HG03571 (cell line): ENCODE data around the gene NKTR.
"Not testable (repeated sequence)": the region's sequence is repeated elsewhere in the genome, so short reads cannot be mapped to it uniquely, and the experiment has no call there.

Experiments
- ATAC-seq: cut with Tn5 transposase; IDR thresholded peaks from one replicate; pipeline ENCODE4 v1.9.1; 2021; ENCODE audit not compliant: unreplicated experiment

NKTR gene

GRCh38 chr3:42593635-42594034 lies 6.9 kb upstream of the NKTR start:
- no peak for ATAC-seq

DNA sequence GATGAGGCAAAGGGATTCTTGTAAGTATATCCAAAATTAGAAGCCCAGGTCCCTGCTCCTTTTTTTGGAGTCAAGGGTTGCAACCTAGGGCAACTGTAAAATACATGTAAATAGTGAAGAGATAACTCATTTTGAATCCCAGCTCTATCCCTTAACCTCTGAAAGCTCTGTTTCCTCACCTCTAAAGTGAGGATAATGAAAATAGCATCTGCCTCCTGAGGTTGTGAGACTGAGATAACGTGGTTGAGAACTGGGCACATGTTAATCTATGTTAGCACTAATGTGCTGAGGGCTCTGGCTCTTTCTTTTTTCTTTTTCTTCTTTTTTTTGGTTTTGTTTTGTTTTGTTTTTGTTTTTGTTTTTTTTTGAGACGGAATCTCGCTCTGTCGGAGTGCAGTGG lies 4.8 kb upstream of the NKTR start:
- ATAC-seq = no peak

DNA sequence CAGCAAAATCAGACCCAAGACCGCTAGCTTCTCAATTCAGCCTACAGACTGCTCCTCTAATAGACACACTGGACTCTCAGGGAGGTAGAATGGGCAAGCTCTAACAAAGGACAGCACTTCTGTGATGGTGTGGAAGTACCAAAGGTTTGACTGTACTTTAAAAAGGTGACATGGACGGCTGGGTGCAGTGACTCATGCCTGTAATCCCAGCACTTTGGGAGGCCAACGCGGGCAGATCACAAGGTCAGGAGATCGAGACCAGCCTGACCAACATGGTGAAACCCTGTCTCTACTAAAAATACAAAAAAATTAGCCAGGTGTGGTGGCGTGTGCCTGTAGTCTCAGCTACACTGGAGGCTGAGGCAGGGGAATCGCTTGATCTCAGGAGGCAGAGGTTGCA lies 3.4 kb upstream of the NKTR start:
- not testable (repeated sequence) for ATAC-seq

GRCh38 chr3:42600958-42601675 lies 631 bp downstream of the NKTR start:
- peak; percentile 11 for ATAC-seq

DNA sequence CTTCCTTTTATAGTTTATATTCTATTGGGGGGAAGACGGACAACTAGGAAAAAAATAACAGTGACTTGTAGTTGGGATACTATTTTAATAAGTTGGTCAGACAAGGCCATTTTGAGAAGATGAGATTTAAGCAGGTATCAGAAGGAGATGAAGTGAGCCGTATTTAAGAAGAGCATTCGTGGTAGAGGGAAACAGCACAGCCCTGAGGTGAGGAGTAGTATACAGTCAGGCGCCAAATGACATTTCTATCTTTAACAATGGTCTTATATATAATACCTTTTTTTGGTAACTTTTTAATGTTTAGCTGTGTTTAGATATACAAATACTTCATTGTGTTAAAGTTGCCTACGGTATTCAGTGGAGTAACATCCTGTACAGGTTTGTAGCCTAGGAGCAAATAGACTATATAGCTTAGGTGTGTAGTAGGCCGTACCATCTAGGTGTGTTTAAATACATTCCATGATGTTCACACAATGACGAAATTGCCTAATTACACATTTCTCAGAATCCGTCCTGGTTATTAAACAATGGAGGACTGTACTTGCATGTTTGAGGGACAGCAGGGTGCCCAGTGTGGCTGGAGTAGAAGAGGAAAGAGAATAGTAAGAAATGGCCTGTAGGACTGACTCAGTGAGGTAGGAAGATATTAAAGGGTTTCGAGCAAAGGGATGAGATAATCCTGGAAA lies 1.6 kb downstream of the NKTR start:
- no peak for ATAC-seq

- ATAC-seq = no peak
These were observed 2.5 kb downstream of the NKTR start for GRCh38 chr3:42602961-42603360.

GRCh38 chr3:42605546-42606173 lies 5.2 kb downstream of the NKTR start:
- ATAC-seq = no peak

- ATAC-seq = no peak
These were observed 8.1 kb downstream of the NKTR start for GRCh38 chr3:42608581-42608980.

- ATAC-seq = no peak
These were observed 10.5 kb downstream of the NKTR start for GRCh38 chr3:42610976-42611375.

- no peak for ATAC-seq
These were observed 11.7 kb downstream of the NKTR start for GRCh38 chr3:42612217-42612616.

- peak; percentile 72 for ATAC-seq
These were observed 12.4 kb downstream of the NKTR start for GRCh38 chr3:42612928-42613327.

- no peak for ATAC-seq
These were observed 13.0 kb downstream of the NKTR start for GRCh38 chr3:42613462-42613861.

DNA sequence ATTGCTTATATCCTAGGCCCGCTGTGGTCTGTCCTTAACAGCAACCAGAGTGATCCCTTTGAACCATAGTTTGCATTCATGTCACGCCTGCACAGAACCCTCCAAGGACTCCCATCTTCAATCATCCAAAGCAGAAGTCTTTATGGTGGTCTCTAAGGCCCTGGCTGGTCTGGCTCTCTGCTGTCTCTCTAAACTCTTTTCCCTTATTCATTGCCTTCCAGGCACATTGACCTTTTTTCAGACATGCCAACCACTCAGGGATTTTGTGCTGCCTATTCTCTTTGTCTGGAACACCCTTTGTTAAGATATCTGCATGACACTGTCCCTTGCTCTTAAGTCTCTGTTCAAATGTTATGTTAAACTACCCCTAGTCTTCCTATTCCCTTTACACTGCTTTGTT lies 31.1 kb downstream of the NKTR start:
- no peak for ATAC-seq

DNA sequence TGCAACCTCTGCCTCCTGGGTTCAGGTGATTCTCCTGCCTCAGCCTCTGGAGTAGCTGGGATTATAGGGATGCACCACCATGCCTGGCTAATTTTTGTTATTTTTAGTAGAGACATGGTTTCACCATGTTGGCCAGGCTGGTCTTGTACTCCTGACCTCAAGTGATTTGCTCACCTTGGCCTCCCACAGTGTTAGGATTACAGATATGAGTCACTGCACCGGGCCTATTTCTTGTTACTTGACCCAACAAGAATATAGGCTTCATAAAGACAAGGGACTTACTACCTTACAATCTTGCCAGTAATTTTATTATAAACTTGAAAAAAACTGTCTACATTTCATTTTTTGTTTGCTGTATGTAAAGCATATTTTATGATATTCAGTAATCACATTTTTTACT lies 31.7 kb downstream of the NKTR start:
- no peak for ATAC-seq

DNA sequence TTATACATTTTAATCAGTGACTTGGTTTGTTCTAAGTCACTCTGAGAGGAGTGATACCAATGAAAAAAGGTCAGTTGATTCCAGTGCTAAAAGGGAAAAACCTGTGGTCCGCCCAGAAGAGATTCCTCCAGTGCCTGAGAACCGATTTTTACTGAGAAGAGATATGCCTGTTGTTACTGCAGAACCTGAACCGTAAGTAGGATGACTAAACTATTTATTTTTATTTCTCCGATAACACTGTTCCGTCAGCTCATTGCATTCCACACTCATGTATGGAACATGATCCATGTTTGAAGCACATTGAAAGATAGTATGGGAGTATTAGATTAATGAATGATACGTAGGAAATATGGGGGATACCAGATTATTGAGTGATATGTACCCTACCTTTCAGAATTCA lies 33.1 kb downstream of the NKTR start:
- ATAC-seq = no peak

GRCh38 chr3:42635111-42635510 lies 34.6 kb downstream of the NKTR start:
- no peak for ATAC-seq

GRCh38 chr3:42637001-42637400 lies 36.5 kb downstream of the NKTR start:
- no peak for ATAC-seq

GRCh38 chr3:42638339-42638842 lies 37.9 kb downstream of the NKTR start:
- ATAC-seq = no peak

- ATAC-seq = no peak
These were observed 38.7 kb downstream of the NKTR start for GRCh38 chr3:42639192-42639591.

DNA sequence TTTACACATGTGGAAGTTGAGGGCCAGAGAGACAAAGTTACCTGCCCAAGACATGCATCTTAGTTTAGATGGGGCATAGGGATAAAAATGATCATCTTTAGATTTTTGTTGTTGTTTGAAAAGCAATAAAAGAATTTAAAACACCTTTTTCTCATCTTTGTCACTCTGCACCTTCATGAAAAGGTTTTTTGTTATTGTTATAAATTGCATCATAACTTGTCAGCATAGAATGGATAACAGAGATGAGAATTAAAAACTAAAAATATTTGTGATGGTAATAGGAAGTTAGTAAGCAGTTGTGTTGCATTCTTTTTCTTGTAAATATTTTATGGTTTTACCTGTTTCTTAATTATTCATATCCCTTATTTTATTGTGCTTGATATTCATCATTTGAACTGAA lies 39.6 kb downstream of the NKTR start:
- no peak for ATAC-seq

GRCh38 chr3:42640771-42641370 lies 40.4 kb downstream of the NKTR start:
- ATAC-seq = no peak
